NB4 (cell line): ENCODE data around the gene PCSK4.

Experiments
- CTCF ChIP-seq: IDR thresholded peaks from one replicate; pipeline ENCODE4 v1.5.1; 2012; ENCODE audit warnings: low read depth, low read length
- MAX ChIP-seq: IDR thresholded peaks from 2 replicates; pipeline ENCODE4 v1.6.1; 2011; ENCODE audit warnings: low read depth, low read length
- POLR2A ChIP-seq: IDR thresholded peaks from 2 replicates; pipeline ENCODE4 v1.6.1; 2011; ENCODE audit warnings: mild to moderate bottlenecking; ENCODE audit not compliant: insufficient read length; ENCODE audit errors: extremely low read depth

GRCh38 chr19:1527650-1528309, 37.6 kb upstream of the PCSK4 start:
- TF ChIP-seq CTCF = no peak
- TF ChIP-seq POLR2A = no peak
- no peak for TF ChIP-seq MAX
